A204.1 (cell line): ENCODE measurements around the gene MKS1.

Experiments
- FAIRE-seq: peaks from 2 replicates; lab custom pipeline; 2012; peaks lifted over from hg19 to GRCh38; lab: Jason Lieb, UNC

The MKS1 gene

DNA sequence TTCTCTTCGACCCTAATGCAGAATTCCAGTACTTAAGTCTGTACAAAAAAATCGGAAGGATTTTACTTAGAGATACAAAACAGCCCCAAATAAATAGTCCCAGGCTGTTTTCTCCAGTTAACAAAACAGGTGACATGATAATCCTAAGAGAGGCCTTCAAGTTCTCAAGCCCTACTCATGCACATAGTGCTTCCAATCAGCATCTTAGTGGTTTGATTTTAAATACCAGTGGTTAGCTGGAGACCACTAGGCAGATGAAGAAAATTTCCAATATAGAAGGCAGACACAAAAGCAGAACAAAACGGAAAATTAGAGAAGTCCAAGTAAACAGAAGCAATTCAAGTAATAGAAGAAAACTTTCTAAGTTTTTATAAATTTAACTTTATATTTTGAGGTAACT, 57.5 kb downstream of the MKS1 start:
- FAIRE-seq = no peak

- FAIRE-seq = no peak
Measured at GRCh38 chr17:58158181-58158580, 60.9 kb downstream of the MKS1 start.

DNA sequence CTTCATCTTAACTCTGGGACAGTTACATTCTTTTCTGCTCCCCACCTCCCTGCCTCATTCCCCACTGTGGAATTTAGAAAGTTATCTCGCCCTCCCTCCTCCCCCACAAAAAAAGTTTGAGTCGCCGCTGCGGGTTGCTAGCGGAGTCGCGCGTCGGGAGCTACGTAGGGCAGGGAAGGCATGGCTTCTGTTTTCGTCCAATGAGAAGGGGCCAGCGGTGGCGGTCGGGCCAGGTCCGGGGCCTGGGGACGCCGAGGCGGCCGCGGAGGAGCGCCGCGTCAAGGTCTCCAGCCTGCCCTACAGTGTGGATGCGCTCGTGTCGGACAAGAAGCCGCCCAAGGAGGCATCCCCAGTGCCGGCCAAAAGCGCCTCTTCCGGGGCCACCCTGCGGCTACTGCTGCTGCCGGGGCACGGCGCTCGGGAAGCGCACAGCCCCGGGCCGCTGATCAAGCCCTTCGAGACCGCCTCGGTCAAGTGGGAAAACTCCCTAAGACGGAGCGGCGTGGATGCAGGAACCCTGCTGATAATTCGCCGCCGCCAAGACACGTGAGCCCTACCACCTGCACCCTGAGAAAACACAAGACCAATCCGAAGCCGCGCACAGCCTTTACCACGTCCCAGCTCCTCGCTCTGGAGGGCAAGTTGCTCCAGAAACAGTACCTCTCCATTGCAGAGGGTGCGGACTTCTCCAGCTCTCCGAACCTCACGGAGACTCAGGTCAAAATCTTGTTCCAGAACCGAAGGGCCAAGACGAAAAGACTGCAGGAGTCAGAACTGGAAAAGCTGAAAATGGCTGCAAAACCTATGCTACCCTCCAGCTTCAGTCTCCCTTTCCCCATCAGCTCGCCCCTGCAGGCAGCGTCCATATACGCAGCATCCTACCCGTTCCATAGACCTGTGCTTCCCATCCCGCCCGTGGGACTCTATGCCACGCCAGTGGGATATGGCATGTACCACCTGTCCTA, 61.9 kb downstream of the MKS1 start:
- no peak for FAIRE-seq
